HepG2 (cell line): ENCODE data around the gene ACAD8. TPM values are rescaled to one million over a fixed set of nuclear protein-coding genes. Genes with fewer than 3 reads are reported as not detected.
A peak's percentile ranks its signal among the peaks of the same experiment; 100 is the strongest.

Experiments used
- AGO1 ChIP-seq: fragments of 200-400 bp; formaldehyde crosslinking; IDR thresholded peaks from 2 replicates; pipeline ENCODE4 v1.6.1; 2017; ENCODE audit warnings: mild to moderate bottlenecking, low read depth, low read length, moderate library complexity; ENCODE audit not compliant: poor library complexity, severe bottlenecking
- ARNT2 ChIP-seq: sonication (generic); formaldehyde crosslinking; IDR thresholded peaks from 2 replicates; pipeline ENCODE4 v1.8.0; 2022; ENCODE audit warnings: mild to moderate bottlenecking, low read depth, missing genetic modification reagents, moderate library complexity
- CREB1 ChIP-seq, 2 experiments: fragments of 450-650 bp in 1 of 2; IDR thresholded peaks; 2 replicates each; pipeline ENCODE4 v1.6.1; 2016 to 2017; ENCODE audit warnings: control low read depth in 1 of 2, mild to moderate bottlenecking in 1 of 2, missing compliant biosample characterization in 1 of 2, missing genetic modification characterization in 1 of 2
- DNMT3B ChIP-seq: conservative IDR thresholded peaks from 2 replicates; pipeline ENCODE4 v1.6.1; 2016; ENCODE audit warnings: missing biosample characterization, control low read depth
- HIVEP1 ChIP-seq: sonication (generic); formaldehyde crosslinking; IDR thresholded peaks from 2 replicates; pipeline ENCODE4 v1.4.0; 2020; ENCODE audit warnings: mild to moderate bottlenecking, missing genetic modification reagents
- HMG20B ChIP-seq: conservative IDR thresholded peaks from 2 replicates; pipeline ENCODE4 v1.6.1; 2016; ENCODE audit warnings: missing genetic modification reagents, missing compliant biosample characterization
- HMGXB4 ChIP-seq, 2 experiments: sonication (generic) in 1 of 2; formaldehyde crosslinking in 1 of 2; IDR thresholded peaks; 2 replicates each; pipeline versions ENCODE4 v1.4.0 to v1.6.1; 2018 to 2020; ENCODE audit warnings: missing genetic modification reagents in 2 of 2, borderline replicate concordance in 1 of 2, low read depth in 1 of 2, mild to moderate bottlenecking in 1 of 2, missing biosample characterization in 1 of 2
- HOXD1 ChIP-seq: sonication (generic); formaldehyde crosslinking; IDR thresholded peaks from 2 replicates; pipeline ENCODE4 v1.5.0; 2020; ENCODE audit warnings: missing genetic modification reagents
- MIER2 ChIP-seq: IDR thresholded peaks from 2 replicates; pipeline ENCODE4 v1.6.1; 2016; ENCODE audit warnings: missing biosample characterization, missing genetic modification reagents
- MLX ChIP-seq: IDR thresholded peaks from 2 replicates; pipeline ENCODE4 v1.6.1; 2016
- NCOA1 ChIP-seq: sonication (generic); formaldehyde crosslinking; IDR thresholded peaks from 2 replicates; pipeline ENCODE4 v1.9.0; 2021; ENCODE audit warnings: missing genetic modification reagents
- NPAS2 ChIP-seq: sonication (generic); formaldehyde crosslinking; IDR thresholded peaks from 2 replicates; pipeline ENCODE4 v1.8.0; 2022; ENCODE audit warnings: mild to moderate bottlenecking, missing genetic modification reagents, borderline replicate concordance
- RARA ChIP-seq: IDR thresholded peaks from 2 replicates; pipeline ENCODE4 v1.6.1; 2016; ENCODE audit warnings: missing genetic modification reagents, missing compliant biosample characterization
- RBFOX2 ChIP-seq: fragments of 200-400 bp; formaldehyde crosslinking; IDR thresholded peaks from 2 replicates; pipeline ENCODE4 v1.6.1; 2017; ENCODE audit warnings: low read depth, mild to moderate bottlenecking, low read length
- RBM39 ChIP-seq: fragments of 200-400 bp; formaldehyde crosslinking; IDR thresholded peaks from one replicate; pipeline ENCODE4 v1.6.1; 2018; ENCODE audit warnings: antibody characterized with exemption, mild to moderate bottlenecking, low read depth, low read length; ENCODE audit not compliant: poor library complexity, severe bottlenecking
- SIX4 ChIP-seq: sonication (generic); formaldehyde crosslinking; IDR thresholded peaks from 2 replicates; pipeline ENCODE4 v1.4.0; 2020; ENCODE audit warnings: missing genetic modification reagents
- SMAD1 ChIP-seq: sonication (generic); formaldehyde crosslinking; IDR thresholded peaks from 2 replicates; pipeline ENCODE4 v1.4.0; 2020; ENCODE audit warnings: missing genetic modification reagents, low read depth, mild to moderate bottlenecking, borderline replicate concordance
- SNRNP70 ChIP-seq: fragments of 200-400 bp; formaldehyde crosslinking; IDR thresholded peaks from 2 replicates; pipeline ENCODE4 v1.6.1; 2017; ENCODE audit warnings: mild to moderate bottlenecking, low read depth, low read length, moderate library complexity
- THAP11 ChIP-seq: IDR thresholded peaks from 2 replicates; pipeline ENCODE4 v1.6.1; 2016; ENCODE audit warnings: missing biosample characterization, missing genetic modification reagents
- THAP8 ChIP-seq: sonication (generic); formaldehyde crosslinking; IDR thresholded peaks from 2 replicates; pipeline ENCODE4 v1.5.1; 2020; ENCODE audit warnings: missing genetic modification reagents, mild to moderate bottlenecking, borderline replicate concordance
- ZBTB44 ChIP-seq: sonication (generic); formaldehyde crosslinking; IDR thresholded peaks from 2 replicates; pipeline ENCODE4 v1.4.0; 2020; ENCODE audit warnings: missing genetic modification reagents
- ZNF350 ChIP-seq: sonication (generic); formaldehyde crosslinking; IDR thresholded peaks from 2 replicates; pipeline ENCODE4 v1.4.0; 2020; ENCODE audit warnings: mild to moderate bottlenecking, low read depth, missing genetic modification reagents, borderline replicate concordance
- ZNF564 ChIP-seq: sonication (generic); formaldehyde crosslinking; IDR thresholded peaks from 2 replicates; pipeline ENCODE4 v1.8.1; 2023; ENCODE audit warnings: mild to moderate bottlenecking, missing genetic modification reagents
- ZNF644 ChIP-seq: IDR thresholded peaks from 2 replicates; pipeline ENCODE4 v1.6.1; 2016; ENCODE audit warnings: low read depth
- polyA plus RNA-seq, 8 experiments: library from polyadenylated mRNA; depleted of rRNA in 3 of 8; stranded (reverse) in 7 of 8; unstranded in 1 of 8; fragments of >200 nt; fragmentation: Illumina TruSeq in 4 of 8; extraction: Trizol in 4 of 8; gene quantifications; 2 replicates each; pipeline versions ENCODE4 v1.2.1 to v1.2.3, GENCODE V29; 2011 to 2016; ENCODE audit warnings: low read depth in 4 of 8, missing spikeins in 1 of 8, mixed read lengths in 1 of 8; ENCODE audit not compliant: insufficient read depth in 1 of 8
- total RNA-seq, 5 experiments: library from RNA; depleted of rRNA; stranded (reverse); fragments of >200 nt; fragmentation: Illumina TruSeq; extraction: Trizol; gene quantifications; 2 replicates each; pipeline ENCODE4 v1.2.3, GENCODE V29; 2016; ENCODE audit warnings: low read depth in 1 of 5

The ACAD8 gene
- total and polyA plus RNA-seq, 2 of the 13 experiments (the other 11 are each of a cell fraction or from before 2014, with no cell fraction given), result 13.5 to 20.3 TPM

GRCh38 chr11:134253188-134253993 lies at the start of gene ACAD8, which contains the start of gene THYN1 (continued):
- TF ChIP-seq SNRNP70, result no peak
- TF ChIP-seq HIVEP1 (CRISPR knock-in tag), result 0 out of 2 replicates have a peak, but pooled peaks have one; percentile 17
- TF ChIP-seq DNMT3B (CRISPR knock-in tag), result no peak
- no peak for TF ChIP-seq HMG20B
- peak; percentile 78 to 85 for TF ChIP-seq HMGXB4 (CRISPR knock-in tag; IDR thresholded peaks at IDR 0.05; ENCODE audit: borderline replicate concordance in 1 of 2, low read depth in 1 of 2)
- peak; percentile 27 for TF ChIP-seq RBM39
- no peak; the same call in 1 of the 2 replicates for TF ChIP-seq NCOA1 (CRISPR knock-in tag)
- peak; percentile 48; the same call in 1 of the 2 replicates for TF ChIP-seq CREB1 (IDR thresholded peaks at IDR 0.05)
- TF ChIP-seq CREB1 (CRISPR knock-in tag; IDR thresholded peaks at IDR 0.05), result peak; percentile 91
- no peak for TF ChIP-seq NPAS2 (CRISPR knock-in tag)
- peak; percentile 100 for TF ChIP-seq THAP11
- TF ChIP-seq THAP8, result no peak
- TF ChIP-seq RARA, result 0 out of 2 replicates have a peak, but pooled peaks have one; percentile 9
- TF ChIP-seq SMAD1 (CRISPR knock-in tag), result 0 out of 2 replicates have a peak, but pooled peaks have one; percentile 62
- TF ChIP-seq RBFOX2, result peak; percentile 80
- TF ChIP-seq SIX4 (CRISPR knock-in tag), result no peak
- TF ChIP-seq AGO1, result peak; percentile 40
- TF ChIP-seq ZNF350, result peak; percentile 54; the same call in 1 of the 2 replicates
- TF ChIP-seq HOXD1 (CRISPR knock-in tag), result peak; percentile 56; the same call in 1 of the 2 replicates
- no peak for TF ChIP-seq ZBTB44 (CRISPR knock-in tag)
- peak; percentile 22; the same call in 1 of the 2 replicates for TF ChIP-seq MLX (CRISPR knock-in tag)
- TF ChIP-seq ARNT2, result peak; percentile 69
- TF ChIP-seq ZNF644 (CRISPR knock-in tag), result no peak
- peak; percentile 66; the same call in 1 of the 2 replicates for TF ChIP-seq ZNF564 (CRISPR knock-in tag)
- TF ChIP-seq MIER2 (CRISPR knock-in tag), result no peak; the same call in 1 of the 2 replicates
